Measurements from ENCODE around the gene PTPN1. TPM values are rescaled to one million over a fixed set of nuclear protein-coding genes. Genes with fewer than 3 reads are reported as not detected.

The PTPN1 gene
- total and polyA plus RNA-seq, 2 of the 13 experiments (the other 11 are each of a cell fraction or from before 2014, with no cell fraction given): 17.7 to 37.2 TPM

DNA sequence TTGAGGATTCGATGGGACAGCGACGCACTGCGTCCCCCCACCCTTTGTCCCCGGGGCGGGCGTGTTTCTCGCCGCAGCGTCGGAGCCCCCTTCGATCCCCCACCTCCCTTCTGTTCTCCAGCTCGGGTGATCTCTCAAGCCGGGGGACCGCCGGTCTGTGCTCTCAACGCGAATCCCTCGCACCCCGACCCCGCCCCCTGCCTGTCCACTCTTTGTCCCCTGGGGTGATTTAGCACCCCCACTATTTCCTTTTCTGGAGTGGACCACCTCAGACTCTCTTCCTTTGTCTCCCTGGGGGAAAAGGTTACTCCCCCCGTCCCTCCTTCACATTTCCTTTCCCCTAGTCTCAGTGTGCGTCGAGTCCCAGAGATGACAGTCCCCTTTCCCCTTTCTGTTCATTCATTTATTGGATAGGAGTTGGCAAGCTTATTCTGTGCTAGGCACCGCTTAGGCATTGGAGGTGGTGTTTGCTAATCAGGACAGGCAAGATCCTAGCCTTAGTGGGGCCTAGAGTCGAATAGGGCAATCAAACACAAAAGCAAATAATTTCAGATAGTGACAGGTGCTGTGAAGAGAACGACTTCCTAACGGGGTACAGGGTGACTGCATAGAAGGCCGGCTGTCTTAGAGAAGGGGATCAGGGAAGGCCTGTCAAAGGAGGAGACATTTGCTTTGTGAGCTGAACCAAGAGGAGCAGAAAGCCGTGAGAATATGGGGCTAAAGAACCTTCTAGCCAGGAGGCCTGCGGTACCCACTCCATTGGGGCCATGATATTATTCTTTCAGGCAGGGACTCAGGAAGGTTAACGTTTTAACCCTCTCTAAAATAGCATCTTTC lies 741 bp downstream of the PTPN1 start:
- peaks cover 18% of the 10 kb centered on the region for H4K20me1 ChIP-seq (ENCODE audit: insufficient read depth, low read length)
- ChIA-PET POLR2A (interaction anchor here (0.7 to 1.6 kb wide), 18 partner anchors 8 to 339 kb away, joined by 3 to 7 read pairs (median 3); partner anchors contain the start of gene CEBPB), CTCF (ENCODE audit: low intra/inter-chr PET ratio, low total read pairs) (interaction anchor here (1.0 kb wide), 1 partner anchor 77 kb away, joined by 4 read pairs; no protein-coding TSS in a partner anchor)
- H3K9me3 ChIP-seq (ENCODE audit: low read length): no peaks in the 10 kb centered on the region
- in situ Hi-C loops (cut with HindIII; ENCODE audit: extremely low pct_ligation_motif_present, low pct_unique_long_range_greater_than_20kb) (no loop called here), intact Hi-C loops (cut with micrococcal nuclease; ENCODE audit: unreplicated experiment) (loop anchor here (5.0 kb wide), 1 partner anchor 51 kb away; no protein-coding TSS in a partner anchor)
- FAIRE-seq (no peak), DNase-seq (ENCODE audit: low spot score) (peak; percentile 57), ATAC-seq (peak; percentile 41)
- no peak overlapping the region for H2AFZ ChIP-seq (ENCODE audit: low read length)
- 2% methylated on average over 32 of the region's 32 CpGs for WGBS (ENCODE audit: low lambda C conversion rate)
- H3K27ac ChIP-seq (ENCODE audit: extremely low read length, insufficient read depth, low read length): peak overlapping the region; percentile 78
- H3K4me1 ChIP-seq (ENCODE audit: insufficient read depth, low read length): peaks cover 63% of the 10 kb centered on the region
- H3K4me3 ChIP-seq (replicated peaks in 1 of 3; ENCODE audit: insufficient read depth in 1 of 3, low read depth in 2 of 3, low read length in 3 of 3): peak overlapping the region; percentile 83 to 99 (median 87)
- H3K27me3 ChIP-seq (ENCODE audit: control insufficient read depth in 1 of 2, insufficient read depth in 2 of 2, low read length in 2 of 2): no peaks in the 10 kb centered on the region; a peak in 1 of 5 replicates
- H3K9ac ChIP-seq (ENCODE audit: insufficient read depth, low read depth, low read length): peak overlapping the region; percentile 97
- H3K36me3 ChIP-seq (replicated peaks in 1 of 2; ENCODE audit: control insufficient read depth in 1 of 2, insufficient read depth in 2 of 2, low read length in 2 of 2): no peaks in the 10 kb centered on the region
- H3K4me2 ChIP-seq (ENCODE audit: low read depth, low read length): peak overlapping the region; percentile 96
- H3K79me2 ChIP-seq (ENCODE audit: insufficient read depth, low read length): peaks cover 57% of the 10 kb centered on the region
- no TSS peak for BruUV-seq (replicated peaks)
- TF ChIP-seq, protein P1, sequence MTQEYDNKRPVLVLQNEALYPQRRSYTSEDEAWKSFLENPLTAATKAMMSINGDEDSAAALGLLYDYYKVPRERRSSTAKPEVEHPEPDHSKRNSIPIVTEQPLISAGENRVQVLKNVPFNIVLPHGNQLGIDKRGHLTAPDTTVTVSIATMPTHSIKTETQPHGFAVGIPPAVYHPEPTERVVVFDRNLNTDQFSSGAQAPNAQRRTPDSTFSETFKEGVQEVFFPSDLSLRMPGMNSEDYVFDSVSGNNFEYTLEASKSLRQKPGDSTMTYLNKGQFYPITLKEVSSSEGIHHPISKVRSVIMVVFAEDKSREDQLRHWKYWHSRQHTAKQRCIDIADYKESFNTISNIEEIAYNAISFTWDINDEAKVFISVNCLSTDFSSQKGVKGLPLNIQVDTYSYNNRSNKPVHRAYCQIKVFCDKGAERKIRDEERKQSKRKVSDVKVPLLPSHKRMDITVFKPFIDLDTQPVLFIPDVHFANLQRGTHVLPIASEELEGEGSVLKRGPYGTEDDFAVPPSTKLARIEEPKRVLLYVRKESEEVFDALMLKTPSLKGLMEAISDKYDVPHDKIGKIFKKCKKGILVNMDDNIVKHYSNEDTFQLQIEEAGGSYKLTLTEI (CRISPR knock-in tag; conservative IDR thresholded peaks at IDR 0.05): no peak
- peak; percentile 6; the same call in 1 of the 2 replicates for TF ChIP-seq KDM5A (IDR thresholded peaks at IDR 0.05; ENCODE audit: borderline replicate concordance, low read length)
- TF ChIP-seq TP53 (CRISPR knock-in tag; conservative IDR thresholded peaks at IDR 0.05): no peak
- TF ChIP-seq, protein P2, sequence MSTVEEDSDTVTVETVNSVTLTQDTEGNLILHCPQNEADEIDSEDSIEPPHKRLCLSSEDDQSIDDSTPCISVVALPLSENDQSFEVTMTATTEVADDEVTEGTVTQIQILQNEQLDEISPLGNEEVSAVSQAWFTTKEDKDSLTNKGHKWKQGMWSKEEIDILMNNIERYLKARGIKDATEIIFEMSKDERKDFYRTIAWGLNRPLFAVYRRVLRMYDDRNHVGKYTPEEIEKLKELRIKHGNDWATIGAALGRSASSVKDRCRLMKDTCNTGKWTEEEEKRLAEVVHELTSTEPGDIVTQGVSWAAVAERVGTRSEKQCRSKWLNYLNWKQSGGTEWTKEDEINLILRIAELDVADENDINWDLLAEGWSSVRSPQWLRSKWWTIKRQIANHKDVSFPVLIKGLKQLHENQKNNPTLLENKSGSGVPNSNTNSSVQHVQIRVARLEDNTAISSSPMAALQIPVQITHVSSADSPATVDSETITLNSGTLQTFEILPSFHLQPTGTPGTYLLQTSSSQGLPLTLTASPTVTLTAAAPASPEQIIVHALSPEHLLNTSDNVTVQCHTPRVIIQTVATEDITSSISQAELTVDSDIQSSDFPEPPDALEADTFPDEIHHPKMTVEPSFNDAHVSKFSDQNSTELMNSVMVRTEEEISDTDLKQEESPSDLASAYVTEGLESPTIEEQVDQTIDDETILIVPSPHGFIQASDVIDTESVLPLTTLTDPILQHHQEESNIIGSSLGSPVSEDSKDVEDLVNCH (CRISPR knock-in tag; IDR thresholded peaks at IDR 0.05): 0 out of 2 replicates have a peak, but pooled peaks have one; percentile 63
- TF ChIP-seq WIZ (CRISPR knock-in tag; IDR thresholded peaks at IDR 0.05): no peak
- TF ChIP-seq, protein P3, sequence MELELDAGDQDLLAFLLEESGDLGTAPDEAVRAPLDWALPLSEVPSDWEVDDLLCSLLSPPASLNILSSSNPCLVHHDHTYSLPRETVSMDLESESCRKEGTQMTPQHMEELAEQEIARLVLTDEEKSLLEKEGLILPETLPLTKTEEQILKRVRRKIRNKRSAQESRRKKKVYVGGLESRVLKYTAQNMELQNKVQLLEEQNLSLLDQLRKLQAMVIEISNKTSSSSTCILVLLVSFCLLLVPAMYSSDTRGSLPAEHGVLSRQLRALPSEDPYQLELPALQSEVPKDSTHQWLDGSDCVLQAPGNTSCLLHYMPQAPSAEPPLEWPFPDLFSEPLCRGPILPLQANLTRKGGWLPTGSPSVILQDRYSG (CRISPR knock-in tag; IDR thresholded peaks at IDR 0.05): no peak
- no peak for TF ChIP-seq GATAD2A (CRISPR knock-in tag; IDR thresholded peaks at IDR 0.05)
- TF ChIP-seq, protein P4, sequence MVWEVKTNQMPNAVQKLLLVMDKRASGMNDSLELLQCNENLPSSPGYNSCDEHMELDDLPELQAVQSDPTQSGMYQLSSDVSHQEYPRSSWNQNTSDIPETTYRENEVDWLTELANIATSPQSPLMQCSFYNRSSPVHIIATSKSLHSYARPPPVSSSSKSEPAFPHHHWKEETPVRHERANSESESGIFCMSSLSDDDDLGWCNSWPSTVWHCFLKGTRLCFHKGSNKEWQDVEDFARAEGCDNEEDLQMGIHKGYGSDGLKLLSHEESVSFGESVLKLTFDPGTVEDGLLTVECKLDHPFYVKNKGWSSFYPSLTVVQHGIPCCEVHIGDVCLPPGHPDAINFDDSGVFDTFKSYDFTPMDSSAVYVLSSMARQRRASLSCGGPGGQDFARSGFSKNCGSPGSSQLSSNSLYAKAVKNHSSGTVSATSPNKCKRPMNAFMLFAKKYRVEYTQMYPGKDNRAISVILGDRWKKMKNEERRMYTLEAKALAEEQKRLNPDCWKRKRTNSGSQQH (CRISPR knock-in tag; IDR thresholded peaks at IDR 0.05; ENCODE audit: low read depth): peak; percentile 12
- 0 out of 2 replicates have a peak, but pooled peaks have one; percentile 70 for TF ChIP-seq ZNF207 (IDR thresholded peaks at IDR 0.05; ENCODE audit: borderline replicate concordance)
- TF ChIP-seq, protein P5, sequence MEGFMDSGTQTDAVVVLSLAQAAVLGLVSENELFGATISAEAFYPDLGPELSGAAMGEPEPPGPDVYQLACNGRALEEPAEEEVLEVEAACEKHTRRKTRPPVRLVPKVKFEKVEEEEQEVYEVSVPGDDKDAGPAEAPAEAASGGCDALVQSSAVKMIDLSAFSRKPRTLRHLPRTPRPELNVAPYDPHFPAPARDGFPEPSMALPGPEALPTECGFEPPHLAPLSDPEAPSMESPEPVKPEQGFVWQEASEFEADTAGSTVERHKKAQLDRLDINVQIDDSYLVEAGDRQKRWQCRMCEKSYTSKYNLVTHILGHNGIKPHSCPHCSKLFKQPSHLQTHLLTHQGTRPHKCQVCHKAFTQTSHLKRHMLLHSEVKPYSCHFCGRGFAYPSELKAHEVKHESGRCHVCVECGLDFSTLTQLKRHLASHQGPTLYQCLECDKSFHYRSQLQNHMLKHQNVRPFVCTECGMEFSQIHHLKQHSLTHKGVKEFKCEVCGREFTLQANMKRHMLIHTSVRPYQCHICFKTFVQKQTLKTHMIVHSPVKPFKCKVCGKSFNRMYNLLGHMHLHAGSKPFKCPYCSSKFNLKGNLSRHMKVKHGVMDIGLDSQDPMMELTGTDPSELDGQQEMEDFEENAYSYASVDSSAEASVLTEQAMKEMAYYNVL (CRISPR knock-in tag; IDR thresholded peaks at IDR 0.05; ENCODE audit: borderline replicate concordance): no peak
- no peak; the same call in none of the 2 replicates for TF ChIP-seq ZNF446 (CRISPR knock-in tag; IDR thresholded peaks at IDR 0.05)
